CD4-positive, alpha-beta T cell (primary cell): ENCODE data around the gene DCHS1. TPM values are rescaled to one million over a fixed set of nuclear protein-coding genes. Genes with fewer than 3 reads are reported as not detected.

Experiments
- ATAC-seq: fragments of 200-7000 bp; cut with Tn5 transposase; one replicate; pipeline ENCODE4 v1.10.0; 2022; ENCODE audit warnings: mild to moderate bottlenecking; ENCODE audit not compliant: poor library complexity
- CTCF ChIA-PET: fragments of 350-600 bp; sonication (Branson Sonifier 250); formaldehyde crosslinking; loops from one replicate; lab custom pipeline; 2021; ENCODE audit warnings: antibody characterized with exemption, inconsistent platforms; lab: Charles Lee
- POLR2A ChIA-PET: fragments of 350-600 bp; sonication (Branson Sonifier 250); formaldehyde crosslinking; loops from one replicate; lab custom pipeline; 2021; ENCODE audit warnings: antibody characterized with exemption, inconsistent platforms; lab: Charles Lee
- DNase-seq, 14 experiments: peaks; one replicate each; pipeline ENCODE4 v3.0.0-alpha.2; 2013 to 2020; ENCODE audit warnings: mixed read lengths in 2 of 14
- H3K27ac ChIP-seq, 2 donors: one replicate each; pipeline versions ENCODE4 v1.5.1 to v1.7.0; 2013; ENCODE audit warnings: low read length in 2 of 2, low read depth in 1 of 2, mild to moderate bottlenecking in 1 of 2
- H3K27me3 ChIP-seq, 2 experiments: 1 replicate in 1 of 2; 2 replicates in 1 of 2; pipeline versions ENCODE4 v1.6.1 to v1.7.0; 2013; ENCODE audit warnings: low read length in 2 of 2, control low read depth in 1 of 2, mild to moderate bottlenecking in 1 of 2, moderate library complexity in 1 of 2; ENCODE audit not compliant: insufficient read depth in 2 of 2, control insufficient read depth in 1 of 2
- H3K36me3 ChIP-seq: one replicate; pipeline ENCODE4 v1.6.1; 2013; ENCODE audit warnings: low read length, control low read depth; ENCODE audit not compliant: insufficient read depth
- H3K4me1 ChIP-seq: one replicate; pipeline ENCODE4 v1.6.1; 2013; ENCODE audit warnings: low read length, control low read depth; ENCODE audit not compliant: insufficient read depth
- H3K4me3 ChIP-seq: one replicate; pipeline ENCODE4 v1.5.1; 2013; ENCODE audit warnings: mild to moderate bottlenecking, low read length, moderate library complexity
- H3K9me3 ChIP-seq, 2 experiments: 1 replicate in 1 of 2; 2 replicates in 1 of 2; pipeline versions ENCODE4 v1.6.1 to v1.7.0; 2013; ENCODE audit warnings: low read length in 2 of 2, mild to moderate bottlenecking in 2 of 2, control low read depth in 1 of 2, moderate library complexity in 1 of 2; ENCODE audit not compliant: control insufficient read depth in 1 of 2, insufficient read depth in 1 of 2
- H3K27ac Mint-ChIP-seq: one replicate; pipeline ENCODE4 v1.8.0; 2020; ENCODE audit warnings: mixed read lengths
- H3K27me3 Mint-ChIP-seq: one replicate; pipeline ENCODE4 v1.8.0; 2021; ENCODE audit warnings: mixed read lengths
- H3K36me3 Mint-ChIP-seq: one replicate; pipeline ENCODE4 v1.8.0; 2021; ENCODE audit warnings: low read depth, mixed read lengths
- H3K4me1 Mint-ChIP-seq: one replicate; pipeline ENCODE4 v1.8.0; 2021; ENCODE audit warnings: low read depth, mixed read lengths
- H3K4me3 Mint-ChIP-seq: one replicate; pipeline ENCODE4 v1.8.0; 2020; ENCODE audit warnings: mild to moderate bottlenecking, mixed read lengths
- H3K9me3 Mint-ChIP-seq: one replicate; pipeline ENCODE4 v1.8.0; 2020; ENCODE audit warnings: mixed read lengths
- CTCF ChIP-seq: fragments of 200-600 bp; IDR thresholded peaks from one replicate; pipeline ENCODE4 v1.8.0; 2022; ENCODE audit warnings: antibody characterized with exemption, mild to moderate bottlenecking
- intact Hi-C, 2 experiments: fragments of 100-400 bp; cut with DNase I in 1 of 2; cut with micrococcal nuclease in 1 of 2; formaldehyde crosslinking; loops; one replicate each; pipeline versions ENCODE4 v1.15.1 to v1.9.0; 2023 to 2025; cut with DNase I, micrococcal nuclease
- total RNA-seq, 174 experiments: library from RNA in 2 of 174; stranded (reverse) in 2 of 174; gene quantifications; one replicate each; pipeline ENCODE4 v1.2.3 and lab custom pipeline; 2021 to 2026

DCHS1 gene
- total RNA-seq, 2 experiments from 2014 or later = 9.7 TPM

- Histone ChIP-seq H3K27me3 (no peaks in the 10 kb centered on the region), H3K9me3 (no peaks in the 10 kb centered on the region), H3K4me1 (peaks cover 63% of the 10 kb centered on the region), H3K36me3 (peaks cover 61% of the 10 kb centered on the region), H3K27ac (peak overlapping the region in 1 of 2 donors; percentile 98), H3K4me3 (no peak overlapping the region)
- H3K9me3 Mint-ChIP-seq = no peaks in the 10 kb centered on the region
- DNase-seq (no peak), ATAC-seq (no peak)
- no peak overlapping the region for H3K4me3 Mint-ChIP-seq
- ChIA-PET POLR2A (interaction anchor here (0.9 to 4.4 kb wide), 10 partner anchors 8 to 133 kb away, joined by 3 to 134 read pairs (median 18); partner anchors contain the start of genes ARFIP2, ILK, MRPL17 and RRP8), CTCF (interaction anchor here (1.3 to 2.3 kb wide), 3 partner anchors 9 to 70 kb away, joined by 4 to 21 read pairs (median 13); partner anchors contain the start of genes ILK and MRPL17)
- peaks cover 28% of the 10 kb centered on the region for H3K4me1 Mint-ChIP-seq
- H3K27me3 Mint-ChIP-seq = no peaks in the 10 kb centered on the region
- no peak overlapping the region for H3K27ac Mint-ChIP-seq
- intact Hi-C loops = loop anchor here (2.0 to 10.0 kb wide), 3 partner anchors 69 to 379 kb away; partner anchors contain the start of genes APBB1 (in 1 of the 2), CNGA4 (in 1 of the 2), FHIP1B (in 1 of the 2) and MRPL17 (in 1 of the 2)
- TF ChIP-seq CTCF = no peak
- H3K36me3 Mint-ChIP-seq = peaks cover 39% of the 10 kb centered on the region
Observed at GRCh38 chr11:6613496-6613895, 42.1 kb downstream of the DCHS1 start.

- H3K4me1 ChIP-seq = peaks cover 63% of the 10 kb centered on the region
- H3K36me3 ChIP-seq = peaks cover 71% of the 10 kb centered on the region
- Mint-ChIP-seq H3K27ac (no peak within 1 kb of the TSS), H3K27me3 (no peaks in the 10 kb centered on the region), H3K36me3 (peaks cover 48% of the 10 kb centered on the region), H3K4me3 (peak within 1 kb of the TSS; percentile 92), H3K9me3 (no peaks in the 10 kb centered on the region), H3K4me1 (peaks cover 35% of the 10 kb centered on the region)
- H3K4me3 ChIP-seq = peak within 1 kb of the TSS; percentile 90
- ATAC-seq (peak; percentile 86), DNase-seq (peak; percentile 88 to 98 (median 95))
- H3K27me3 ChIP-seq = no peaks in the 10 kb centered on the region
- H3K27ac ChIP-seq = peak within 1 kb of the TSS; percentile 96 to 98
- ChIA-PET CTCF (interaction anchor here (0.8 to 2.3 kb wide), 9 partner anchors 8 to 129 kb away, joined by 3 to 21 read pairs (median 5); partner anchors contain the start of genes ILK and MRPL17), POLR2A (interaction anchor here (0.6 to 4.4 kb wide), 30 partner anchors 9 to 222 kb away, joined by 3 to 134 read pairs (median 6); partner anchors contain the start of genes APBB1, ARFIP2, DCHS1 and ILK)
- intact Hi-C loops = loop anchor here (1.0 to 10.0 kb wide), 4 partner anchors 70 to 378 kb away; partner anchors contain the start of genes MRPL17 (in 2 of the 2), APBB1 (in 1 of the 2), CNGA4 (in 1 of the 2) and FHIP1B (in 1 of the 2)
- peak; percentile 47 for TF ChIP-seq CTCF
- no peaks in the 10 kb centered on the region for H3K9me3 ChIP-seq
Observed at GRCh38 chr11:6612213-6613041, 43.2 kb downstream of the DCHS1 start, which contains the start of gene TAF10. TAF10 (minus strand) TSS chr11:6612216; CDS start chr11:6612189, 27 bp downstream.

GRCh38 chr11:6611963-6612212 is 43.7 kb downstream of the DCHS1 start:
- ATAC-seq (no peak), DNase-seq (peak in 1 of 14 experiments; percentile 25)
- Mint-ChIP-seq H3K4me1 (peaks cover 38% of the 10 kb centered on the region), H3K4me3 (peak overlapping the region; percentile 92), H3K27me3 (no peaks in the 10 kb centered on the region), H3K9me3 (no peaks in the 10 kb centered on the region), H3K27ac (no peak overlapping the region), H3K36me3 (peaks cover 51% of the 10 kb centered on the region)
- Histone ChIP-seq H3K27ac (peak overlapping the region; percentile 90 to 96), H3K4me1 (peaks cover 63% of the 10 kb centered on the region), H3K27me3 (no peaks in the 10 kb centered on the region), H3K9me3 (no peaks in the 10 kb centered on the region), H3K4me3 (peak overlapping the region; percentile 90), H3K36me3 (peaks cover 67% of the 10 kb centered on the region)
- no peak for TF ChIP-seq CTCF
- POLR2A ChIA-PET = interaction anchor here (0.6 to 4.4 kb wide), 24 partner anchors 9 to 222 kb away, joined by 3 to 134 read pairs (median 7); partner anchors contain the start of genes APBB1, ARFIP2, DCHS1 and ILK
- CTCF ChIA-PET = interaction anchor here (0.9 to 2.3 kb wide), 8 partner anchors 8 to 128 kb away, joined by 3 to 21 read pairs (median 6); partner anchors contain the start of genes ILK and MRPL17
- intact Hi-C loops = loop anchor here (1.0 to 10.0 kb wide), 4 partner anchors 71 to 377 kb away; partner anchors contain the start of genes MRPL17 (in 2 of the 2), APBB1 (in 1 of the 2), CNGA4 (in 1 of the 2) and FHIP1B (in 1 of the 2)
